GM23338 (cell line): ENCODE measurements around the gene PCSK5. TPM values are rescaled to one million over a fixed set of nuclear protein-coding genes. Genes with fewer than 3 reads are reported as not detected.
A peak's percentile ranks its signal among the peaks of the same experiment; 100 is the strongest.

Experiments
- ATAC-seq: fragments of 200-7000 bp; cut with Tn5 transposase; 3 replicates; pipeline ENCODE4 v1.9.1; 2020
- DNase-seq: peaks from one replicate; pipeline ENCODE4 v3.0.0-alpha.2; 2015; ENCODE audit warnings: low spot score
- H2AFZ ChIP-seq: fragments of 200-600 bp; sonication (generic); 2 replicates; pipeline ENCODE4 v1.8.0; 2016; ENCODE audit warnings: antibody characterized with exemption, mild to moderate bottlenecking, moderate library complexity
- H3F3A ChIP-seq: fragments of 200-600 bp; sonication (generic); replicated peaks from 2 replicates; pipeline ENCODE4 v1.8.0; 2017; ENCODE audit warnings: antibody characterized with exemption, mixed run types, low read depth
- H3K27ac ChIP-seq: fragments of 200-600 bp; sonication (generic); 2 replicates; pipeline ENCODE4 v1.6.1; 2016; ENCODE audit warnings: low read depth
- H3K27me3 ChIP-seq: fragments of 200-600 bp; sonication (generic); 2 replicates; pipeline ENCODE4 v1.8.0; 2016; ENCODE audit warnings: mild to moderate bottlenecking, mixed run types, moderate library complexity; ENCODE audit not compliant: insufficient read depth
- H3K36me3 ChIP-seq: fragments of 200-600 bp; sonication (generic); 2 replicates; pipeline ENCODE4 v1.8.0; 2016; ENCODE audit warnings: mild to moderate bottlenecking; ENCODE audit not compliant: insufficient read depth
- H3K4me1 ChIP-seq: fragments of 200-600 bp; sonication (generic); 2 replicates; pipeline ENCODE4 v1.8.0; 2016; ENCODE audit warnings: mild to moderate bottlenecking, moderate library complexity; ENCODE audit not compliant: insufficient read depth
- H3K4me2 ChIP-seq: fragments of 200-600 bp; sonication (generic); 2 replicates; pipeline ENCODE4 v1.7.1; 2017; ENCODE audit warnings: mixed run types
- H3K4me3 ChIP-seq: fragments of 200-600 bp; sonication (generic); 2 replicates; pipeline ENCODE4 v1.6.1; 2016; ENCODE audit warnings: mixed run types
- H3K79me2 ChIP-seq: fragments of 200-600 bp; sonication (generic); replicated peaks from 2 replicates; pipeline ENCODE4 v1.8.0; 2017; ENCODE audit warnings: mild to moderate bottlenecking; ENCODE audit not compliant: insufficient read depth
- H3K9me2 ChIP-seq: fragments of 200-600 bp; sonication (generic); 2 replicates; pipeline ENCODE4 v1.8.0; 2017; ENCODE audit not compliant: insufficient read depth
- H4K20me1 ChIP-seq: fragments of 200-600 bp; sonication (generic); replicated peaks from 2 replicates; pipeline ENCODE4 v1.8.0; 2017; ENCODE audit warnings: mild to moderate bottlenecking; ENCODE audit not compliant: insufficient read depth
- H3K27ac Mint-ChIP-seq: 2 replicates; pipeline ENCODE4 v1.8.0; 2020; ENCODE audit warnings: inconsistent platforms, mild to moderate bottlenecking, moderate library complexity, mixed read lengths
- H3K27me3 Mint-ChIP-seq: 3 replicates; pipeline ENCODE4 v1.8.0; 2022; ENCODE audit warnings: low read depth, mild to moderate bottlenecking, moderate library complexity, mixed read lengths, inconsistent platforms; ENCODE audit not compliant: insufficient read depth, poor library complexity
- H3K36me3 Mint-ChIP-seq: 3 replicates; pipeline ENCODE4 v1.8.0; 2021; ENCODE audit warnings: low read depth, mild to moderate bottlenecking, inconsistent platforms, moderate library complexity, mixed read lengths
- H3K4me1 Mint-ChIP-seq: 3 replicates; pipeline ENCODE4 v1.8.0; 2020; ENCODE audit warnings: mild to moderate bottlenecking, inconsistent platforms, mixed read lengths
- H3K4me3 Mint-ChIP-seq: 3 replicates; pipeline ENCODE4 v1.8.0; 2021; ENCODE audit warnings: moderate library complexity, mild to moderate bottlenecking, inconsistent platforms, mixed read lengths
- H3K9me3 Mint-ChIP-seq: 3 replicates; pipeline ENCODE4 v1.8.0; 2020; ENCODE audit warnings: moderate library complexity, mild to moderate bottlenecking, inconsistent platforms, mixed read lengths
- CREB1 ChIP-seq: fragments of 250-450 bp; sonication (Bioruptor Pico); IDR thresholded peaks from 2 replicates; pipeline ENCODE4 v1.5.0; 2020; ENCODE audit warnings: low read depth, mild to moderate bottlenecking, moderate library complexity
- EZH2 ChIP-seq: fragments of 200-600 bp; sonication (generic); IDR thresholded peaks from one replicate; pipeline ENCODE4 v1.8.0; 2017; ENCODE audit warnings: antibody characterized with exemption, mild to moderate bottlenecking, low read depth; ENCODE audit not compliant: unreplicated experiment
- EZH2phosphoT487 ChIP-seq: fragments of 200-600 bp; sonication (generic); IDR thresholded peaks from one replicate; pipeline ENCODE4 v1.8.1; 2018; ENCODE audit warnings: antibody characterized with exemption; ENCODE audit not compliant: unreplicated experiment
- JUNB ChIP-seq: IDR thresholded peaks from one replicate; pipeline ENCODE4 v1.6.1; 2016; ENCODE audit warnings: antibody characterized with exemption; ENCODE audit not compliant: unreplicated experiment
- NANOG ChIP-seq: IDR thresholded peaks from 2 replicates; pipeline ENCODE4 v1.6.1; 2016; ENCODE audit warnings: antibody characterized with exemption, borderline replicate concordance
- POLR2AphosphoS5 ChIP-seq: IDR thresholded peaks from 2 replicates; pipeline ENCODE4 v1.6.1; 2016; ENCODE audit warnings: antibody characterized with exemption, low read depth
- STAT1 ChIP-seq: IDR thresholded peaks from one replicate; pipeline ENCODE4 v1.6.1; 2016; ENCODE audit warnings: antibody characterized with exemption; ENCODE audit not compliant: unreplicated experiment
- ZNF114 ChIP-seq: fragments of 250-450 bp; sonication (Bioruptor Pico); IDR thresholded peaks from 2 replicates; pipeline ENCODE4 v1.5.0; 2020; ENCODE audit warnings: mild to moderate bottlenecking, moderate library complexity
- ZNF331 ChIP-seq: fragments of 250-450 bp; sonication (Bioruptor Pico); IDR thresholded peaks from 2 replicates; pipeline ENCODE4 v1.5.0; 2020; ENCODE audit warnings: low read depth, mild to moderate bottlenecking, moderate library complexity
- polyA plus RNA-seq: library from polyadenylated mRNA; unstranded; fragments of >200 nt; fragmentation: Nextera tagmentation; extraction: Ambion mirVana; gene quantifications from 2 replicates; pipeline ENCODE4 v1.2.1, GENCODE V29; 2016
- total RNA-seq: library from RNA; depleted of rRNA; stranded (reverse); fragments of >200 nt; shearing (Covaris generic); gene quantifications from 2 replicates; pipeline ENCODE4 v1.2.3, GENCODE V29; 2014
- TF ChIP-seq, protein P1 (sequence below): IDR thresholded peaks from one replicate; pipeline ENCODE4 v1.6.1; 2018; ENCODE audit warnings: antibody characterized with exemption; ENCODE audit not compliant: unreplicated experiment
- TF ChIP-seq, protein P2 (sequence below): IDR thresholded peaks from 2 replicates; pipeline ENCODE4 v1.6.1; 2016; ENCODE audit warnings: antibody characterized with exemption
- TF ChIP-seq, protein P3 (sequence below), 2 experiments: fragments of 200-600 bp in 1 of 2; sonication (generic) in 1 of 2; conservative IDR thresholded peaks; 2 replicates each; pipeline versions ENCODE4 v1.5.1 to v1.6.1; 2016 to 2017; ENCODE audit warnings: antibody characterized with exemption in 2 of 2, low read depth in 2 of 2, mild to moderate bottlenecking in 2 of 2, moderate library complexity in 1 of 2

PCSK5 gene
- total and polyA plus RNA-seq, 2 experiments from 2014 or later: 12.3 to 34.8 TPM

DNA sequence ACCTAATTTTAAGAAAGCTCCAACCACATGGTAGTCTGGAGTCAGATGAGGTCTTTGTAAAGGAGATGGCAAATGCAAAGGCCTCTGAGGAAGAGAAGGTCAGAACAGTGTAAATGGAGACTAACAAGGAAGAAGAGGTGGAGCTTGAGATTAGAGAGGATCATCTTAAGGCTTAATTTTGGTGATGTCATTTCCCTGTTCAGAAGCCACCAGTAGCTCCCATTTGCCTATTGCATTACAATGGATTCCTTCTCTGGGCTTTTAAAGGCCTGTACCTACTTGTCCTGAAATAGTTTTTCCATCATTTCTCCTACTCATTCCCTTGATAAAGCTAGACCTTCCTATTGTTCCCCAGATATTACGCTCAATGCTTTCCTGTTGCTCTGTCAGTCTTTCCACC is 16.1 kb downstream of the PCSK5 start:
- Histone ChIP-seq H3K27me3 (no peaks in the 10 kb centered on the region), H3K4me2 (peak overlapping the region; percentile 23), H3K4me1 (peaks cover 20% of the 10 kb centered on the region), H4K20me1 (peaks cover 11% of the 10 kb centered on the region), H3K36me3 (no peaks in the 10 kb centered on the region), H3K27ac (0 out of 2 replicates have a peak overlapping the region, but pooled peaks have one; percentile 71), H2AFZ (no peak overlapping the region), H3K4me3 (no peak overlapping the region), H3K79me2 (peaks cover 99% of the 10 kb centered on the region), H3F3A (no peaks in the 10 kb centered on the region), H3K9me2 (no peaks in the 10 kb centered on the region)
- Mint-ChIP-seq H3K9me3 (no peaks in the 10 kb centered on the region), H3K4me1 (peaks cover 23% of the 10 kb centered on the region), H3K4me3 (no peak overlapping the region), H3K27ac (peak overlapping the region; percentile 63; the same call in 1 of the 2 replicates), H3K27me3 (peaks cover 1% of the 10 kb centered on the region), H3K36me3 (no peaks in the 10 kb centered on the region)
- no peak for TF ChIP-seq ZNF331 (CRISPR knock-in tag)
- TF ChIP-seq, protein P1, sequence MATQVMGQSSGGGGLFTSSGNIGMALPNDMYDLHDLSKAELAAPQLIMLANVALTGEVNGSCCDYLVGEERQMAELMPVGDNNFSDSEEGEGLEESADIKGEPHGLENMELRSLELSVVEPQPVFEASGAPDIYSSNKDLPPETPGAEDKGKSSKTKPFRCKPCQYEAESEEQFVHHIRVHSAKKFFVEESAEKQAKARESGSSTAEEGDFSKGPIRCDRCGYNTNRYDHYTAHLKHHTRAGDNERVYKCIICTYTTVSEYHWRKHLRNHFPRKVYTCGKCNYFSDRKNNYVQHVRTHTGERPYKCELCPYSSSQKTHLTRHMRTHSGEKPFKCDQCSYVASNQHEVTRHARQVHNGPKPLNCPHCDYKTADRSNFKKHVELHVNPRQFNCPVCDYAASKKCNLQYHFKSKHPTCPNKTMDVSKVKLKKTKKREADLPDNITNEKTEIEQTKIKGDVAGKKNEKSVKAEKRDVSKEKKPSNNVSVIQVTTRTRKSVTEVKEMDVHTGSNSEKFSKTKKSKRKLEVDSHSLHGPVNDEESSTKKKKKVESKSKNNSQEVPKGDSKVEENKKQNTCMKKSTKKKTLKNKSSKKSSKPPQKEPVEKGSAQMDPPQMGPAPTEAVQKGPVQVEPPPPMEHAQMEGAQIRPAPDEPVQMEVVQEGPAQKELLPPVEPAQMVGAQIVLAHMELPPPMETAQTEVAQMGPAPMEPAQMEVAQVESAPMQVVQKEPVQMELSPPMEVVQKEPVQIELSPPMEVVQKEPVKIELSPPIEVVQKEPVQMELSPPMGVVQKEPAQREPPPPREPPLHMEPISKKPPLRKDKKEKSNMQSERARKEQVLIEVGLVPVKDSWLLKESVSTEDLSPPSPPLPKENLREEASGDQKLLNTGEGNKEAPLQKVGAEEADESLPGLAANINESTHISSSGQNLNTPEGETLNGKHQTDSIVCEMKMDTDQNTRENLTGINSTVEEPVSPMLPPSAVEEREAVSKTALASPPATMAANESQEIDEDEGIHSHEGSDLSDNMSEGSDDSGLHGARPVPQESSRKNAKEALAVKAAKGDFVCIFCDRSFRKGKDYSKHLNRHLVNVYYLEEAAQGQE: no peak
- TF ChIP-seq ZNF114 (CRISPR knock-in tag): no peak
- TF ChIP-seq, protein P2, sequence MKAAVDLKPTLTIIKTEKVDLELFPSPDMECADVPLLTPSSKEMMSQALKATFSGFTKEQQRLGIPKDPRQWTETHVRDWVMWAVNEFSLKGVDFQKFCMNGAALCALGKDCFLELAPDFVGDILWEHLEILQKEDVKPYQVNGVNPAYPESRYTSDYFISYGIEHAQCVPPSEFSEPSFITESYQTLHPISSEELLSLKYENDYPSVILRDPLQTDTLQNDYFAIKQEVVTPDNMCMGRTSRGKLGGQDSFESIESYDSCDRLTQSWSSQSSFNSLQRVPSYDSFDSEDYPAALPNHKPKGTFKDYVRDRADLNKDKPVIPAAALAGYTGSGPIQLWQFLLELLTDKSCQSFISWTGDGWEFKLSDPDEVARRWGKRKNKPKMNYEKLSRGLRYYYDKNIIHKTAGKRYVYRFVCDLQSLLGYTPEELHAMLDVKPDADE: no peak
- no peak for TF ChIP-seq CREB1
- no peak for TF ChIP-seq POLR2AphosphoS5
- no peak for TF ChIP-seq EZH2phosphoT487
- no peak for TF ChIP-seq JUNB
- TF ChIP-seq STAT1: no peak
- TF ChIP-seq, protein P3, sequence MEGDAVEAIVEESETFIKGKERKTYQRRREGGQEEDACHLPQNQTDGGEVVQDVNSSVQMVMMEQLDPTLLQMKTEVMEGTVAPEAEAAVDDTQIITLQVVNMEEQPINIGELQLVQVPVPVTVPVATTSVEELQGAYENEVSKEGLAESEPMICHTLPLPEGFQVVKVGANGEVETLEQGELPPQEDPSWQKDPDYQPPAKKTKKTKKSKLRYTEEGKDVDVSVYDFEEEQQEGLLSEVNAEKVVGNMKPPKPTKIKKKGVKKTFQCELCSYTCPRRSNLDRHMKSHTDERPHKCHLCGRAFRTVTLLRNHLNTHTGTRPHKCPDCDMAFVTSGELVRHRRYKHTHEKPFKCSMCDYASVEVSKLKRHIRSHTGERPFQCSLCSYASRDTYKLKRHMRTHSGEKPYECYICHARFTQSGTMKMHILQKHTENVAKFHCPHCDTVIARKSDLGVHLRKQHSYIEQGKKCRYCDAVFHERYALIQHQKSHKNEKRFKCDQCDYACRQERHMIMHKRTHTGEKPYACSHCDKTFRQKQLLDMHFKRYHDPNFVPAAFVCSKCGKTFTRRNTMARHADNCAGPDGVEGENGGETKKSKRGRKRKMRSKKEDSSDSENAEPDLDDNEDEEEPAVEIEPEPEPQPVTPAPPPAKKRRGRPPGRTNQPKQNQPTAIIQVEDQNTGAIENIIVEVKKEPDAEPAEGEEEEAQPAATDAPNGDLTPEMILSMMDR (conservative IDR thresholded peaks at IDR 0.05; ENCODE audit: low read depth in 2 of 2): no peak
- no peak for TF ChIP-seq EZH2
- TF ChIP-seq NANOG: no peak
- ATAC-seq: no peak
- peak; percentile 41 for DNase-seq
